T-helper 2 cell (primary cell): ENCODE results near the gene MATN4.

Experiments used
- DNase-seq, 5 experiments: peaks; one replicate each; pipeline versions ENCODE4 v3.0.0 to v3.0.0-alpha.2; 2012 to 2022

Gene MATN4

GRCh38 chr20:45246109-45246508, 62.0 kb downstream of the MATN4 start:
- no peak for DNase-seq
